CD4-positive, alpha-beta memory T cell (primary cell): ENCODE data around the gene GABRB1. TPM values are rescaled to one million over a fixed set of nuclear protein-coding genes. Genes with fewer than 3 reads are reported as not detected.

Experiments
- CTCF ChIA-PET: fragments of 350-600 bp; sonication (Branson Sonifier 250); formaldehyde crosslinking; loops from one replicate; lab custom pipeline; 2021; ENCODE audit warnings: inconsistent platforms; ENCODE audit not compliant: partially characterized antibody; lab: Charles Lee
- POLR2A ChIA-PET: fragments of 350-600 bp; sonication (Branson Sonifier 250); formaldehyde crosslinking; loops from one replicate; lab custom pipeline; 2021; ENCODE audit not compliant: partially characterized antibody; lab: Charles Lee
- DNase-seq, 5 donors: peaks; one replicate each; pipeline versions ENCODE4 v3.0.0 to v3.0.0-alpha.2; 2020 to 2022; ENCODE audit warnings: mixed read lengths in 1 of 5
- H3K27ac ChIP-seq: one replicate; pipeline ENCODE4 v1.7.0; 2013; ENCODE audit warnings: low read depth, low read length
- H3K27me3 ChIP-seq: 2 replicates; pipeline ENCODE4 v1.7.0; 2013; ENCODE audit warnings: mild to moderate bottlenecking, low read length, moderate library complexity; ENCODE audit not compliant: insufficient read depth
- H3K36me3 ChIP-seq: 2 replicates; pipeline ENCODE4 v1.7.0; 2013; ENCODE audit warnings: mild to moderate bottlenecking, low read length, moderate library complexity; ENCODE audit not compliant: insufficient read depth
- H3K4me1 ChIP-seq: 2 replicates; pipeline ENCODE4 v1.7.0; 2013; ENCODE audit warnings: mild to moderate bottlenecking, low read length, moderate library complexity; ENCODE audit not compliant: insufficient read depth
- H3K4me3 ChIP-seq, 2 donors: one replicate each; pipeline ENCODE4 v1.7.0; 2013; ENCODE audit warnings: low read length in 2 of 2, mild to moderate bottlenecking in 1 of 2
- H3K9me3 ChIP-seq, 2 donors: one replicate each; pipeline ENCODE4 v1.7.0; 2013; ENCODE audit warnings: low read length in 2 of 2, control low read depth in 1 of 2; ENCODE audit not compliant: control insufficient read depth in 1 of 2
- H3K27ac Mint-ChIP-seq, 7 donors: one replicate each; pipeline ENCODE4 v1.8.0; 2020 to 2021; ENCODE audit warnings: mixed read lengths in 7 of 7, mild to moderate bottlenecking in 6 of 7, inconsistent platforms in 3 of 7, moderate library complexity in 3 of 7
- H3K27me3 Mint-ChIP-seq, 2 donors: one replicate each; pipeline ENCODE4 v1.8.0; 2020 to 2021; ENCODE audit warnings: mixed read lengths in 2 of 2
- H3K36me3 Mint-ChIP-seq, 2 donors: one replicate each; pipeline ENCODE4 v1.8.0; 2020 to 2021; ENCODE audit warnings: mixed read lengths in 2 of 2, inconsistent platforms in 1 of 2, mild to moderate bottlenecking in 1 of 2
- H3K4me1 Mint-ChIP-seq, 4 donors: one replicate each; pipeline ENCODE4 v1.8.0; 2020 to 2021; ENCODE audit warnings: mixed read lengths in 4 of 4, mild to moderate bottlenecking in 1 of 4
- H3K4me3 Mint-ChIP-seq, 8 donors: one replicate each; pipeline ENCODE4 v1.8.0; 2020 to 2021; ENCODE audit warnings: mixed read lengths in 8 of 8, mild to moderate bottlenecking in 7 of 8, moderate library complexity in 6 of 8, inconsistent platforms in 3 of 8
- H3K9me3 Mint-ChIP-seq, 8 donors: one replicate each; pipeline ENCODE4 v1.8.0; 2020 to 2021; ENCODE audit warnings: mixed read lengths in 8 of 8, mild to moderate bottlenecking in 5 of 8, inconsistent platforms in 3 of 8, moderate library complexity in 1 of 8
- intact Hi-C: fragments of 100-400 bp; cut with micrococcal nuclease; formaldehyde crosslinking; loops from one replicate; pipeline ENCODE4 v1.15.1; 2023
- polyA plus RNA-seq, 2 donors: library from polyadenylated mRNA; unstranded; fragments of 300-500 nt; fragmentation: Illumina TruSeq; gene quantifications; one replicate each; pipeline ENCODE4 v1.2.3, GENCODE V29; 2021
- total RNA-seq, 2 experiments: library from RNA; stranded (reverse); gene quantifications; one replicate each; pipeline ENCODE4 v1.2.3, GENCODE V29; 2021

GABRB1 gene
- total and polyA plus RNA-seq, 4 experiments from 2014 or later, result not detected

- H3K4me3 ChIP-seq, result no peak overlapping the region
- no peak overlapping the region for H3K27ac ChIP-seq
- H3K4me1 ChIP-seq, result no peaks in the 10 kb centered on the region
- no peaks in the 10 kb centered on the region for H3K4me1 Mint-ChIP-seq
- POLR2A ChIA-PET, result no interaction called here
- intact Hi-C loops, result no loop called here
- peaks cover 0 to 4% (median 0%) of the 10 kb centered on the region in 8 donors for H3K9me3 Mint-ChIP-seq
- no peak overlapping the region for H3K27ac Mint-ChIP-seq
- DNase-seq, result no peak
- no peaks in the 10 kb centered on the region for H3K9me3 ChIP-seq
- H3K4me3 Mint-ChIP-seq, result no peak overlapping the region
- peaks cover 0 to 2% of the 10 kb centered on the region in 2 donors for H3K27me3 Mint-ChIP-seq
- H3K36me3 Mint-ChIP-seq, result no peaks in the 10 kb centered on the region
- H3K36me3 ChIP-seq, result no peaks in the 10 kb centered on the region
- H3K27me3 ChIP-seq, result no peaks in the 10 kb centered on the region
- CTCF ChIA-PET, result no interaction called here
These were observed 156.2 kb downstream of the GABRB1 start for GRCh38 chr4:47187608-47188007.

DNA sequence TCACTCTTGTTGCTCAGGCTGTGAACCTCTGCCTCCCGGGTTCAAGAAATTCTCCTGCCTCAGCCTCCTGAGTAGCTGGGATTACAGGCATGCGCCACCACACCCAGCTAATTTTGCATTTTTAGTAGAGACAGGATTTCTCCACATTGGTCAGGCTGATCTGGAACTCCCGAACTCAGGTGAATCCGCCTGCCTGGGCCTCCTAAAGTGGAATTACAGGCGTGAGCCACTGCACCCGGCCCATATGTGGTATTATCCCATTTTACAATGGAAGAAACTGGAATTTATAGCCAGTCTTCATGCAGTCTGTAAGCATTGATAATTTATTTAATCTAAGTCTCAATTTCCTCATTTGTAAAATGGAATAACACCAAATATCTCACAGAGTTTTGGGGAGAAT lies 161.8 kb downstream of the GABRB1 start:
- Histone ChIP-seq H3K27ac (no peak overlapping the region), H3K9me3 (no peaks in the 10 kb centered on the region), H3K4me3 (no peak overlapping the region), H3K27me3 (no peaks in the 10 kb centered on the region), H3K4me1 (no peaks in the 10 kb centered on the region), H3K36me3 (no peaks in the 10 kb centered on the region)
- H3K36me3 Mint-ChIP-seq, result no peaks in the 10 kb centered on the region
- no peaks in the 10 kb centered on the region for H3K27me3 Mint-ChIP-seq
- POLR2A ChIA-PET, result no interaction called here
- H3K9me3 Mint-ChIP-seq, result peaks cover 0 to 3% (median 0%) of the 10 kb centered on the region in 8 donors
- no peak for DNase-seq
- CTCF ChIA-PET, result no interaction called here
- no peaks in the 10 kb centered on the region for H3K4me1 Mint-ChIP-seq
- intact Hi-C loops, result no loop called here
- H3K27ac Mint-ChIP-seq, result no peak overlapping the region
- H3K4me3 Mint-ChIP-seq, result no peak overlapping the region

- no peak overlapping the region for H3K4me3 Mint-ChIP-seq
- no peaks in the 10 kb centered on the region for H3K36me3 Mint-ChIP-seq
- H3K4me1 ChIP-seq, result no peaks in the 10 kb centered on the region
- no peaks in the 10 kb centered on the region for H3K4me1 Mint-ChIP-seq
- H3K9me3 Mint-ChIP-seq, result peaks cover 0 to under 1% (median 0%) of the 10 kb centered on the region in 8 donors
- intact Hi-C loops, result no loop called here
- H3K27me3 Mint-ChIP-seq, result no peaks in the 10 kb centered on the region
- CTCF ChIA-PET, result no interaction called here
- DNase-seq, result no peak
- H3K27ac Mint-ChIP-seq, result no peak overlapping the region
- H3K27me3 ChIP-seq, result no peaks in the 10 kb centered on the region
- no peaks in the 10 kb centered on the region for H3K9me3 ChIP-seq
- H3K27ac ChIP-seq, result no peak overlapping the region
- no peaks in the 10 kb centered on the region for H3K36me3 ChIP-seq
- H3K4me3 ChIP-seq, result no peak overlapping the region
- POLR2A ChIA-PET, result no interaction called here
These were observed 162.8 kb downstream of the GABRB1 start for GRCh38 chr4:47194036-47194737.

DNA sequence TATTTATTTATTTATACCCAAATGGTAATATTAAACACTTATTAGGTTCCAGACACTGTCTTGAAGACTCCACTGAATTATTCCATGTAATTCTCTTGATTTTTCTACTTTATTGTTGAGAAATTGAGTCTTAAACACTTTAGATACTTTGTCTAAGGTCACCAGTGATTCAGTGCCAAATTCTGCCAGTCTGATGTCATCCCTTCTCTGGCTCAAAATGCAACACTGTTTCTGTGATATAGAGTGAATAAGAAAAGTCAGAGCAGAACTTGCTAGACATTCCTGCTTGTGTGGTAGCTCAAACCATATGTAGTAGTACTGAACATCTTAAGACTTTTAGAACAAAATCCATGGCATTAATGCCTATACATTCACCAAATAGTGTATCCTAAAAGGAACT lies 164.3 kb downstream of the GABRB1 start:
- no peaks in the 10 kb centered on the region for H3K36me3 ChIP-seq
- no peak overlapping the region for H3K27ac Mint-ChIP-seq
- DNase-seq, result no peak
- ChIA-PET CTCF (no interaction called here), POLR2A (no interaction called here)
- no peak overlapping the region for H3K4me3 Mint-ChIP-seq
- no peak overlapping the region for H3K4me3 ChIP-seq
- H3K9me3 Mint-ChIP-seq, result peaks cover 0 to 3% (median 0%) of the 10 kb centered on the region in 8 donors
- no peaks in the 10 kb centered on the region for H3K27me3 Mint-ChIP-seq
- H3K36me3 Mint-ChIP-seq, result no peaks in the 10 kb centered on the region
- no peak overlapping the region for H3K27ac ChIP-seq
- H3K4me1 Mint-ChIP-seq, result no peaks in the 10 kb centered on the region
- no peaks in the 10 kb centered on the region for H3K27me3 ChIP-seq
- H3K4me1 ChIP-seq, result no peaks in the 10 kb centered on the region
- no peaks in the 10 kb centered on the region for H3K9me3 ChIP-seq
- intact Hi-C loops, result no loop called here

DNA sequence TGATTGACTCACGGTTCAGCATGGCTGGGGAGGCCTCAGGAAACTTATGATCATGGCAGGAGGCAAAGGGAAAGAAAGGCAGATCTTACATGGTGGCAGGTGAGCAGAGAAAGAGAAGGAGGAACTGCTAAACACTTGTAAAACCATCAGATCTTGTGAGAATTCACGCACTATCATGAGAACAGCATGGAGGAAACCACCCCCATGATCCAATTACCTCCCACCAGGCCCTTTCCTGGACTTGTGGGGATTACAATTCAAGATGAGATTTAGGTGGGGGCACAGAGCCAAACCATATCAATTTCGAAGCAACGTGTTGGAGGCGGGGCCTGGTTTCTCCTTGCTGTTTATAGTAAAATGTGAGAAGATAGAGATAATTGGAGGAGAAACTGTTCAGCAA lies 167.4 kb downstream of the GABRB1 start:
- H3K9me3 ChIP-seq, result no peaks in the 10 kb centered on the region
- Mint-ChIP-seq H3K4me3 (no peak overlapping the region), H3K27me3 (peaks cover 0 to 1% of the 10 kb centered on the region in 2 donors), H3K36me3 (no peaks in the 10 kb centered on the region), H3K9me3 (peaks cover 0 to 3% (median 0%) of the 10 kb centered on the region in 8 donors), H3K27ac (no peak overlapping the region), H3K4me1 (no peaks in the 10 kb centered on the region)
- no peaks in the 10 kb centered on the region for H3K36me3 ChIP-seq
- no peaks in the 10 kb centered on the region for H3K4me1 ChIP-seq
- intact Hi-C loops, result no loop called here
- no peak overlapping the region for H3K4me3 ChIP-seq
- no peaks in the 10 kb centered on the region for H3K27me3 ChIP-seq
- no peak overlapping the region for H3K27ac ChIP-seq
- CTCF ChIA-PET, result no interaction called here
- DNase-seq, result no peak
- POLR2A ChIA-PET, result no interaction called here

GRCh38 chr4:47203593-47203992 lies 172.2 kb downstream of the GABRB1 start:
- Histone ChIP-seq H3K27me3 (no peaks in the 10 kb centered on the region), H3K27ac (no peak overlapping the region), H3K4me3 (no peak overlapping the region), H3K4me1 (no peaks in the 10 kb centered on the region), H3K36me3 (no peaks in the 10 kb centered on the region), H3K9me3 (no peaks in the 10 kb centered on the region)
- H3K4me3 Mint-ChIP-seq, result no peak overlapping the region
- peaks cover 0 to 1% of the 10 kb centered on the region in 2 donors for H3K27me3 Mint-ChIP-seq
- ChIA-PET POLR2A (no interaction called here), CTCF (no interaction called here)
- no peak overlapping the region for H3K27ac Mint-ChIP-seq
- no peak for DNase-seq
- H3K4me1 Mint-ChIP-seq, result no peaks in the 10 kb centered on the region
- H3K9me3 Mint-ChIP-seq, result peaks cover 0 to 3% (median 0%) of the 10 kb centered on the region in 8 donors
- intact Hi-C loops, result no loop called here
- no peaks in the 10 kb centered on the region for H3K36me3 Mint-ChIP-seq

DNA sequence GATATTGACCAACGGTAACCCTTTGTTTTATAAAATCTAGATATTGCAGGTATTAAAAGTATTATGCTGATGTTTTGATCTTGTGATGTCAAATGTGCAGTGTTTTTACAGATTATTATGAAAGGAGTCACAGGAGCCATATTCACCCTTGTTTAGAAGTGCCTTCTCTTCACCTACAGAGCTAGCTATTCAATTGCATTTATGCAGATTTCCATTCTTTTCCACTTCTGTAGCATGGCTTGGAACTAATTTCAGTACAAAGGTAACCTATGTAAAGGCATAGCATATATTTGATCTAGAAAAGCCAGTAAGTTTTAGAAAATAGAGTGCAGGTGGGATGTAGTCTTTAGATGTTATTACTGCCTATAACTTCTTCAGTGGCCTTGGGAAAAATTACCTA lies 176.2 kb downstream of the GABRB1 start:
- no peaks in the 10 kb centered on the region for H3K27me3 ChIP-seq
- H3K36me3 ChIP-seq, result no peaks in the 10 kb centered on the region
- no peak for DNase-seq
- Mint-ChIP-seq H3K4me1 (no peaks in the 10 kb centered on the region), H3K36me3 (no peaks in the 10 kb centered on the region), H3K9me3 (peaks cover 0 to 2% (median 0%) of the 10 kb centered on the region in 8 donors), H3K27ac (no peak overlapping the region), H3K4me3 (no peak overlapping the region), H3K27me3 (peaks cover 0 to 2% of the 10 kb centered on the region in 2 donors)
- no peaks in the 10 kb centered on the region for H3K9me3 ChIP-seq
- ChIA-PET POLR2A (no interaction called here), CTCF (no interaction called here)
- H3K27ac ChIP-seq, result no peak overlapping the region
- H3K4me1 ChIP-seq, result no peaks in the 10 kb centered on the region
- intact Hi-C loops, result no loop called here
- H3K4me3 ChIP-seq, result no peak overlapping the region
